Measurements from ENCODE around the gene RPS21. TPM values are rescaled to one million over a fixed set of nuclear protein-coding genes. Genes with fewer than 3 reads are reported as not detected.

The RPS21 gene
- total RNA-seq, 4 donors from 2014 or later = 1,664 to 5,734 (median 2,155) TPM

DNA sequence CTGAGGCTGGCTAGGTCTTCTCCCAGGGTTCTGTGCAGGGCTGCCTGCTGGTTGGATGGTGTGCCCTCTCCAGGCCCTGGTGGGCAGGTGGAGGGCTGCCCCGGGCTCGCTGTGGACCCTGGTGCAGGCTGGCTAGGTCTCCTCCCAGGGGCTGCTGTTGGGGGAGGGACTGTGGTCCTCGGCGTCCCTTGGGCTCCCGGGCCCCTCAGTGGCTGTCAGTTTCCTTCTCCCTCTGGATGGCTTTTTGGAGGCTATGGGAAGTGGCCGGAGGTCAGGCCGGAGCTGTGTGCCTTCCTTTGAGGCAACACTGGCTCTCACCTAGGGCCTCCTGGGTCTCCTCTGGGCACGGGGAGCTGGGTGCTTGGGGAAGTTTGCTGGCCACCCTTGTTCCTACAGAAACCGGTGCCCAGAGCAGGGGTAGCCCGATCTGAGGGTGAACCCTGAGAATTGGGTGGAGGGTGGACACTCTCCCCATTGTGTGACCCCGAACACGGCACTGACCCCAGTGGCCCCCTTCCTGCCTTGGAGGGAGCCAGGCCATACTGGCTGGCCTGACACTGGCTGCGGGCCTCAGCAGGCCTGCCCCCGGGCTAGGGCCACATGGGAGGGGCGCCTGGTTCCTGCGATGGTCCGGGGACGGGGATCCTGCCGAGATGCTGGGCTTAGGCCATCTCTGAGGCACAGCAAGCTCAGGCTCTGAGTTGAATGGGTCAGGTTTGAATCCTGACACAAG is 24.0 kb downstream of the RPS21 start:
- intact Hi-C loops (cut with DNase I; ENCODE audit: low total_unique reads) = no loop called here
- no peak for DNase-seq (ENCODE audit: low spot score in 2 of 2)
- no peak for TF ChIP-seq POLR2A (IDR thresholded peaks at IDR 0.05)
- TF ChIP-seq, protein P1, sequence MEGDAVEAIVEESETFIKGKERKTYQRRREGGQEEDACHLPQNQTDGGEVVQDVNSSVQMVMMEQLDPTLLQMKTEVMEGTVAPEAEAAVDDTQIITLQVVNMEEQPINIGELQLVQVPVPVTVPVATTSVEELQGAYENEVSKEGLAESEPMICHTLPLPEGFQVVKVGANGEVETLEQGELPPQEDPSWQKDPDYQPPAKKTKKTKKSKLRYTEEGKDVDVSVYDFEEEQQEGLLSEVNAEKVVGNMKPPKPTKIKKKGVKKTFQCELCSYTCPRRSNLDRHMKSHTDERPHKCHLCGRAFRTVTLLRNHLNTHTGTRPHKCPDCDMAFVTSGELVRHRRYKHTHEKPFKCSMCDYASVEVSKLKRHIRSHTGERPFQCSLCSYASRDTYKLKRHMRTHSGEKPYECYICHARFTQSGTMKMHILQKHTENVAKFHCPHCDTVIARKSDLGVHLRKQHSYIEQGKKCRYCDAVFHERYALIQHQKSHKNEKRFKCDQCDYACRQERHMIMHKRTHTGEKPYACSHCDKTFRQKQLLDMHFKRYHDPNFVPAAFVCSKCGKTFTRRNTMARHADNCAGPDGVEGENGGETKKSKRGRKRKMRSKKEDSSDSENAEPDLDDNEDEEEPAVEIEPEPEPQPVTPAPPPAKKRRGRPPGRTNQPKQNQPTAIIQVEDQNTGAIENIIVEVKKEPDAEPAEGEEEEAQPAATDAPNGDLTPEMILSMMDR (IDR thresholded peaks at IDR 0.05) = no peak
- H3K4me3 ChIP-seq (ENCODE audit: low read depth, poor library complexity, severe bottlenecking) = no peak overlapping the region
- WGBS, 2 donors = 81 to 84% methylated on average over 5 to 16 of the region's 19 CpGs

GRCh38 chr20:62411479-62412193 is 24.7 kb downstream of the RPS21 start:
- TF ChIP-seq POLR2A (IDR thresholded peaks at IDR 0.05) = no peak
- TF ChIP-seq, protein P1 (IDR thresholded peaks at IDR 0.05) = no peak

GRCh38 chr20:62412194-62413024 is 25.5 kb downstream of the RPS21 start:
- no peak overlapping the region for H3K4me3 ChIP-seq (ENCODE audit: low read depth, poor library complexity, severe bottlenecking)
- no peak for TF ChIP-seq POLR2A (IDR thresholded peaks at IDR 0.05)
- TF ChIP-seq, protein P1 (IDR thresholded peaks at IDR 0.05) = no peak
- intact Hi-C loops (cut with DNase I; ENCODE audit: low total_unique reads) = no loop called here
- no peak for DNase-seq (ENCODE audit: low spot score in 2 of 2)
- WGBS, 2 donors = 75 to 80% methylated on average over 21 to 22 of the region's 22 CpGs

More at GRCh38 chr20:62411479-62412193, 24.7 kb downstream of the RPS21 start:
- intact Hi-C loops (cut with DNase I; ENCODE audit: low total_unique reads) = no loop called here
- H3K4me3 ChIP-seq (ENCODE audit: low read depth, poor library complexity, severe bottlenecking) = no peak overlapping the region
- no peak for DNase-seq (ENCODE audit: low spot score in 2 of 2)
- 76 to 79% methylated on average over 20 to 23 of the region's 24 CpGs for WGBS, 2 donors

- intact Hi-C loops (cut with DNase I; ENCODE audit: low total_unique reads) = no loop called here
- no peak for DNase-seq (ENCODE audit: low spot score in 2 of 2)
- 75 to 84% methylated on average over 9 to 11 of the region's 11 CpGs for WGBS, 2 donors
- TF ChIP-seq POLR2A (IDR thresholded peaks at IDR 0.05) = no peak
- TF ChIP-seq, protein P1 (IDR thresholded peaks at IDR 0.05) = no peak
- no peak overlapping the region for H3K4me3 ChIP-seq (ENCODE audit: low read depth, poor library complexity, severe bottlenecking)
These were observed 26.2 kb downstream of the RPS21 start for GRCh38 chr20:62413025-62413570.

GRCh38 chr20:62413896-62414481 is 27.1 kb downstream of the RPS21 start:
- TF ChIP-seq, protein P1 (IDR thresholded peaks at IDR 0.05) = no peak
- no peak for TF ChIP-seq POLR2A (IDR thresholded peaks at IDR 0.05)
- intact Hi-C loops (cut with DNase I; ENCODE audit: low total_unique reads) = no loop called here
- DNase-seq (ENCODE audit: low spot score in 2 of 2) = no peak
- WGBS, 2 donors = 83% methylated on average over 5 of the region's 22 CpGs; no CpG with 5 or more reads in 1 of the 2 donors
- H3K4me3 ChIP-seq (ENCODE audit: low read depth, poor library complexity, severe bottlenecking) = no peak overlapping the region

Data from lower leg skin (tissue), 4 donors.